ENCODE data around the gene PLEKHO2.

Gene PLEKHO2

GRCh38 chr15:64916365-64916764, 74.7 kb downstream of the PLEKHO2 start:
- no peak for DNase-seq (ENCODE audit: low read depth)

- DNase-seq (ENCODE audit: low read depth), result no peak
These were observed 75.5 kb downstream of the PLEKHO2 start for GRCh38 chr15:64917211-64917610.

All from fibroblast of gingiva (primary cell).